ENCODE results near the gene EPHA8. TPM values are rescaled to one million over a fixed set of nuclear protein-coding genes. Genes with fewer than 3 reads are reported as not detected.

Gene EPHA8
- total and polyA plus RNA-seq, 2 of the 13 experiments (the other 11 are each of a cell fraction or from before 2014, with no cell fraction given): not detected

DNA sequence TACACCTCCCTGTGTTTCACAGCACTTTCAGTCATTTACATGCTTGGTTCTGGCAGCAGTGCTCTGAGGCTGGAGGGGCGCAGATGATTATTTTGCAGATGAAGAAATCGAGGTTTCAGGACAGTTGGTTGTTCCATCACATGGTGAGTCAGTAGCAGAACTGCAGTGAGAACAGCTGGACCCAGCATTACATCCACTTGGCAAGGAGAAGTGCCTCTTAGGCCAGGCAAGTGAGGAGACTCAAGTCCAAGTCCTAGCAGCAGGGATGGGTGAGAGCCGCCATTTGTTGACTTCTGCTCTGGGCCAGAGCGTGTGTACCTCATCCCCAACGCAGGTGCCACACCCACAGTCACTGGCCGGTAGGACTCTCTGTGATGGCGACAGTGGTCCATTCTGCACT, 26.8 kb upstream of the EPHA8 start:
- TF ChIP-seq KAT7 (CRISPR knock-in tag; IDR thresholded peaks at IDR 0.05; ENCODE audit: borderline replicate concordance) (no peak), ZNF850 (CRISPR knock-in tag; conservative IDR thresholded peaks at IDR 0.05) (no peak), ZNF264 (CRISPR knock-in tag; IDR thresholded peaks at IDR 0.05) (no peak), JUN (CRISPR knock-in tag; IDR thresholded peaks at IDR 0.05) (no peak)
- intact Hi-C loops (cut with micrococcal nuclease; ENCODE audit: unreplicated experiment) (no loop called here), in situ Hi-C loops (cut with HindIII; ENCODE audit: extremely low pct_ligation_motif_present, low pct_unique_long_range_greater_than_20kb) (no loop called here)
- Histone ChIP-seq H3K27ac (ENCODE audit: extremely low read length, insufficient read depth, low read length) (no peak overlapping the region), H3K79me2 (ENCODE audit: insufficient read depth, low read length) (no peaks in the 10 kb centered on the region), H3K36me3 (replicated peaks in 1 of 2; ENCODE audit: control insufficient read depth in 1 of 2, insufficient read depth in 2 of 2, low read length in 2 of 2) (no peaks in the 10 kb centered on the region), H2AFZ (ENCODE audit: low read length) (no peak overlapping the region), H3K9me3 (ENCODE audit: low read length) (no peaks in the 10 kb centered on the region), H3K4me1 (ENCODE audit: insufficient read depth, low read length) (no peaks in the 10 kb centered on the region), H3K4me2 (ENCODE audit: low read depth, low read length) (no peak overlapping the region), H3K27me3 (ENCODE audit: control insufficient read depth in 1 of 2, insufficient read depth in 2 of 2, low read length in 2 of 2) (no peaks in the 10 kb centered on the region; a peak in 1 of 5 replicates), H4K20me1 (ENCODE audit: insufficient read depth, low read length) (no peaks in the 10 kb centered on the region), H3K9ac (ENCODE audit: insufficient read depth, low read depth, low read length) (no peak overlapping the region), H3K4me3 (replicated peaks in 1 of 3; ENCODE audit: insufficient read depth in 1 of 3, low read depth in 2 of 3, low read length in 3 of 3) (no peak overlapping the region)
- WGBS (ENCODE audit: low lambda C conversion rate): 63% methylated on average over 7 of the region's 7 CpGs
- no peak for DNase-seq (ENCODE audit: low spot score)
- POLR2A ChIA-PET: no interaction called here
- FAIRE-seq: no peak
- no peak for ATAC-seq
- BruUV-seq (replicated peaks): no TSS peak
- CTCF ChIA-PET (ENCODE audit: low intra/inter-chr PET ratio, low total read pairs): no interaction called here

DNA sequence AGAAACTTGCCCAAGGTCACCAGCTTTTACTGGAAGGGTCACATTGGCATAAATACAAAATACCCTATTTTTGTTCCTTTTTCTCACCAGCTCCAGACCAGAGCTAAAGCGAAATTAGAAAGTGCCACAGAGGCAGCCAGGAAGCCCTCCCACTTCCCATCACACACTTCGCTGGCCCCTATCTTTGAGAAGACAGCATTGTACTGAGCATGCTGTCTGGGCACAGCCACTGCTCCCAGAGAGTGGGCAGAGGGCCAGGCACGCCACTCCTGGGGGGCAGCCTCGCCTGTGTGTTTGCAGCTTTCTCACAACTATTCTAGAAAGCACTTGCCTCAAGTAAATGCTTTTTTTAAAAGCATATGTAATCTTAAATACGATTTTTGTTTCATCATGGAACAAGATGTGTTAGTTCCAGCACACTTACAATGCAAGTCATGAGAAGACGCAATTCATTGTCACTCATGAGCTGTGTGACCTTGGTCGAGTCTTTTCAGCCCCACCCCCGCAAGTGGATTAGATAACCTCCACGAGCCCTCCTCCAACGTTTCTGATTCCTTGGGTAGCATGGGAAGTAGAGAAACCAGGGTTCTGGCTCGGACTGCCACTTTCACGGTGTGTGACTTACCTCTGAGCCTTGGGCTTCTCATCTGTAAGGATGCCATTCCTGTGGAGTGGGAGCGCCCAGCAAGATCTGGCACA, 25.7 kb upstream of the EPHA8 start:
- H3K9ac ChIP-seq (ENCODE audit: insufficient read depth, low read depth, low read length): no peak overlapping the region
- no peaks in the 10 kb centered on the region for H3K79me2 ChIP-seq (ENCODE audit: insufficient read depth, low read length)
- CTCF ChIA-PET (ENCODE audit: low intra/inter-chr PET ratio, low total read pairs): no interaction called here
- no peak overlapping the region for H3K27ac ChIP-seq (ENCODE audit: extremely low read length, insufficient read depth, low read length)
- no TSS peak for BruUV-seq (replicated peaks)
- no peaks in the 10 kb centered on the region for H3K36me3 ChIP-seq (replicated peaks in 1 of 2; ENCODE audit: control insufficient read depth in 1 of 2, insufficient read depth in 2 of 2, low read length in 2 of 2)
- H3K27me3 ChIP-seq (ENCODE audit: control insufficient read depth in 1 of 2, insufficient read depth in 2 of 2, low read length in 2 of 2): no peaks in the 10 kb centered on the region; a peak in 1 of 5 replicates
- no peak overlapping the region for H3K4me3 ChIP-seq (replicated peaks in 1 of 3; ENCODE audit: insufficient read depth in 1 of 3, low read depth in 2 of 3, low read length in 3 of 3)
- no peak overlapping the region for H3K4me2 ChIP-seq (ENCODE audit: low read depth, low read length)
- DNase-seq (ENCODE audit: low spot score) (no peak), FAIRE-seq (no peak), ATAC-seq (no peak)
- POLR2A ChIA-PET: no interaction called here
- no peaks in the 10 kb centered on the region for H3K9me3 ChIP-seq (ENCODE audit: low read length)
- 56% methylated on average over 13 of the region's 13 CpGs for WGBS (ENCODE audit: low lambda C conversion rate)
- no peak overlapping the region for H2AFZ ChIP-seq (ENCODE audit: low read length)
- intact Hi-C loops (cut with micrococcal nuclease; ENCODE audit: unreplicated experiment): no loop called here
- H3K4me1 ChIP-seq (ENCODE audit: insufficient read depth, low read length): no peaks in the 10 kb centered on the region
- in situ Hi-C loops (cut with HindIII; ENCODE audit: extremely low pct_ligation_motif_present, low pct_unique_long_range_greater_than_20kb): no loop called here
- H4K20me1 ChIP-seq (ENCODE audit: insufficient read depth, low read length): no peaks in the 10 kb centered on the region
- no peak for TF ChIP-seq ELF1 (CRISPR knock-in tag; IDR thresholded peaks at IDR 0.05)
- TF ChIP-seq, protein P1, sequence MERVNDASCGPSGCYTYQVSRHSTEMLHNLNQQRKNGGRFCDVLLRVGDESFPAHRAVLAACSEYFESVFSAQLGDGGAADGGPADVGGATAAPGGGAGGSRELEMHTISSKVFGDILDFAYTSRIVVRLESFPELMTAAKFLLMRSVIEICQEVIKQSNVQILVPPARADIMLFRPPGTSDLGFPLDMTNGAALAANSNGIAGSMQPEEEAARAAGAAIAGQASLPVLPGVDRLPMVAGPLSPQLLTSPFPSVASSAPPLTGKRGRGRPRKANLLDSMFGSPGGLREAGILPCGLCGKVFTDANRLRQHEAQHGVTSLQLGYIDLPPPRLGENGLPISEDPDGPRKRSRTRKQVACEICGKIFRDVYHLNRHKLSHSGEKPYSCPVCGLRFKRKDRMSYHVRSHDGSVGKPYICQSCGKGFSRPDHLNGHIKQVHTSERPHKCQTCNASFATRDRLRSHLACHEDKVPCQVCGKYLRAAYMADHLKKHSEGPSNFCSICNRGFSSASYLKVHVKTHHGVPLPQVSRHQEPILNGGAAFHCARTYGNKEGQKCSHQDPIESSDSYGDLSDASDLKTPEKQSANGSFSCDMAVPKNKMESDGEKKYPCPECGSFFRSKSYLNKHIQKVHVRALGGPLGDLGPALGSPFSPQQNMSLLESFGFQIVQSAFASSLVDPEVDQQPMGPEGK (CRISPR knock-in tag; IDR thresholded peaks at IDR 0.05): no peak
- TF ChIP-seq, protein P2, sequence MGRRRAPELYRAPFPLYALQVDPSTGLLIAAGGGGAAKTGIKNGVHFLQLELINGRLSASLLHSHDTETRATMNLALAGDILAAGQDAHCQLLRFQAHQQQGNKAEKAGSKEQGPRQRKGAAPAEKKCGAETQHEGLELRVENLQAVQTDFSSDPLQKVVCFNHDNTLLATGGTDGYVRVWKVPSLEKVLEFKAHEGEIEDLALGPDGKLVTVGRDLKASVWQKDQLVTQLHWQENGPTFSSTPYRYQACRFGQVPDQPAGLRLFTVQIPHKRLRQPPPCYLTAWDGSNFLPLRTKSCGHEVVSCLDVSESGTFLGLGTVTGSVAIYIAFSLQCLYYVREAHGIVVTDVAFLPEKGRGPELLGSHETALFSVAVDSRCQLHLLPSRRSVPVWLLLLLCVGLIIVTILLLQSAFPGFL (CRISPR knock-in tag; IDR thresholded peaks at IDR 0.05): no peak
- TF ChIP-seq ZNF232 (CRISPR knock-in tag; IDR thresholded peaks at IDR 0.05; ENCODE audit: borderline replicate concordance): no peak
- no peak for TF ChIP-seq ZNF296 (CRISPR knock-in tag; conservative IDR thresholded peaks at IDR 0.05)
- no peak for TF ChIP-seq STAT5B (CRISPR knock-in tag; IDR thresholded peaks at IDR 0.05)
- TF ChIP-seq MED1 (CRISPR knock-in tag; IDR thresholded peaks at IDR 0.05): no peak
- no peak for TF ChIP-seq CBX2 (IDR thresholded peaks at IDR 0.05; ENCODE audit: low read depth, low read length)
- no peak for TF ChIP-seq CBX2 (CRISPR knock-in tag; IDR thresholded peaks at IDR 0.05; ENCODE audit: low read depth)
- TF ChIP-seq ZNF776 (CRISPR knock-in tag; IDR thresholded peaks at IDR 0.05): no peak
